ENCODE measurements around the gene XRCC1.
"Not testable (repeated sequence)": the region's sequence is repeated elsewhere in the genome, so short reads cannot be mapped to it uniquely, and the experiment has no call there.

Gene XRCC1

DNA sequence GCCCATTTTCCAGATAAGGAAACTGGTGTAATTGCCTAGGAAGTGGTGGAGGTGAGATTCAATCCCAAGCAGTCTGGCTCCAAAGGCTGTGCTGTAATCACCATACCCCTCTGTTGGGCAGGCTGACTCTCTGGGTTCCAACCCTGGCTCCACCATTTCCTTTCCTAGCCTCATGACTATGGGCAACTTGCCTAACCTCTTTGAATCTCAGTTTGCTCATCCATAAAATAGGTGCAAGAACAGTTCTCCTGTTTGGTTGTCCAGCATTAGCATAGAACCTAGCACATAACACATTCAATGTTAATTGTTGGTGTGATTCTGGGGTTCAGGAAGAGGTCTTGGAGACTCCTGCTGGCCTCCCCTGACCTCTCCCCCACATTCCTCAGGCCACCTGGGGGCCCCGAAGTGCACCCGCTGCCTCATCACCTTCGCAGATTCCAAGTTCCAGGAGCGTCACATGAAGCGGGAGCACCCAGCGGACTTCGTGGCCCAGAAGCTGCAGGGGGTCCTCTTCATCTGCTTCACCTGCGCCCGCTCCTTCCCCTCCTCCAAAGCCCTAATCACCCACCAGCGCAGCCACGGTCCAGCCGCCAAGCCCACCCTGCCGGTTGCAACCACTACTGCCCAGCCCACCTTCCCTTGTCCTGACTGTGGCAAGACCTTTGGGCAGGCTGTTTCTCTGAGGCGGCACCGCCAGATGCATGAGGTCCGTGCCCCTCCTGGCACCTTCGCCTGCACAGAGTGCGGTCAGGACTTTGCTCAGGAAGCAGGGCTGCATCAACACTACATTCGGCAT is 23.3 kb upstream of the XRCC1 start:
- DNase-seq, result no peak

DNA sequence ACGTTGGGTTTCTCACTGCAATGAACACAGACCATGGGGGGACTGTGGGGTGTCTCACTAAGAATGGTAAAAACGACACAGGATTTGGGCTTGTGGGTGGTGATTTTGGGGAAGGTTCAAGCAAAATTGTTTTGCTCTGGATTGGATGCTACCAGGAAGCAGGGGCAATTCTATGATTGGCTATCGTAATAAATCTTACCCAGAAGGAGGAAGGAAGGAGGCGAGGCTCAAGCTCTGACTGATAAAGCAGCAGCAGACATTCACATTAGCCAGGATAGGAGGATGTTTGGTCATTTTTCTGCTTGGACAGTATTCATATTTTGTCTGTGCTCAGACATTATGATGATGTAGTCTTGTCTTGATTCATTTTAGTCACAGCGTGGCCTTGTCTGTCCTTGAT is 22.5 kb upstream of the XRCC1 start:
- DNase-seq, result no peak

DNA sequence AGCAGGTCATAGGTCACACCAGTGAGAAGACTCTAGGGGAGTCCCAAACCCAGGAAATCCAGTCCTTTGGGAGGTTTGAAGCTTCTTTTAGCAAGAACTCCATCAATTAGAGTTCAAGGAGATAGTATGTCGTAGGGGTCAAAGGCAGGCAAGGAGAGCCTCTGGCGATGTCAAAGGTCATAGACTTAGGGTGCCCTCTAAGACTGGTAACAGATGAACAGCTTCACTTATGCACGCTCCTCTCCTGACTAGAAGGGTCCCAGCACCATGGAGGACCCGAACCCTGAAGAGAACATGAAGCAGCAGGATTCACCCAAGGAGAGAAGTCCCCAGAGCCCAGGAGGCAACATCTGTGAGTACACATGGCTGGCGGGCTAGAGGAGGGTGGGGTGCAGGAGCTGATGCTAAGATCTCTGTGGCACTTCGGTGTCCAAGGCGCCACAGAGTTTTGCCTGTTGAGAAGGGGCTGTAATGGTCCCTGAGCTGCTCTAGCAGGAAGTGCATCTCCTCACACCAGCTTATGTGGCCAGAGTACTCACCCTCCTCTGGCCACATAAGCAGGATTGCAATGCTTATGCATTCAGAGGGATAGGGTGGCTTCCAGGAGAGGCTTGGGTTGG is 21.6 kb upstream of the XRCC1 start:
- DNase-seq, result no peak

DNA sequence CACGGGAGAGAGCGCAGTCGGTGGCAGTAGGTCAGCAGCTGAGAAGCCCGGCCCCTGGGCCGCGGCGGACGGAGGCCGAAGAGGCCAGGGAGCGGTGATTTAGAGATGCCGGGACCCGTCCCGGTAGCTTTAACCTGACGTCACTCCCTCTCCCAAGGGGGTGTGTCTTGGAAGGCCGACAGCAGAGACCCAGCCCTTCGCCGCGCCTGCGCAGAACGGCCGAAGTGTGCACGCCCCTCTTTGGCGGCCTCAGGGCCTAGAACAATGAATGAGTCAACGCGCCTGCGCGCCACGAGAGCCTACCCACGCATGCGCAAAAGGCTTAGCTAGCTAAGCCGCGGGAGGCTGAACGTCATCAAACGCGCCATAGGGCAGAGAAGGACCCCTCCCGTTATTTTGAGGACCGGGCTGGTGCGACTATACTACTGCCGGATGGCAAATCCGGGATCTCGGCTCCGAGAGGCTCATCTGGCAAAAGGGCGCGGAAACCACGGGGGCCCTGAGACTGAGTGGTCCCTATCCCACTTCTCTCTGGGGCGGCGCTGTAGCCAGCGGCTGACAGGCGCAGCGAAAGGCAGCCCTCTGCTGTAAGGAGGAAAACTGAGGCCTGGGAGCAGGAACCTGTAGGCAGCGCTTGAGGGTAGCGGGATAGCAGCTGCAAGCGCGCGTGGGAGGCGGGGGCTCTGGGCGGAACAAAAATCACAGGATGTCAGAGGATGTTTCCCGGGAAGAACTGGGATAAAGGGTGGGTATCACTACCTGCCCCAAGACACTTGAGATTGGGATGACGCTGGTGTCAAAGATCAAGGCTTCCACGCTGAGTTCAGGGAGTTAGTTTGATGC is 20.9 kb upstream of the XRCC1 start, which contains the start of the genes IRGQ and ZNF576:
Gene IRGQ, minus strand, starts transcription at position 136 of the 843 bp plus-strand sequence. CDS start 796 bp downstream, outside the sequence.
Gene ZNF576, plus strand, starts transcription at position 597 of the 843 bp plus-strand sequence. CDS start 514 bp downstream, outside the sequence.
- peak; percentile 98 for DNase-seq

DNA sequence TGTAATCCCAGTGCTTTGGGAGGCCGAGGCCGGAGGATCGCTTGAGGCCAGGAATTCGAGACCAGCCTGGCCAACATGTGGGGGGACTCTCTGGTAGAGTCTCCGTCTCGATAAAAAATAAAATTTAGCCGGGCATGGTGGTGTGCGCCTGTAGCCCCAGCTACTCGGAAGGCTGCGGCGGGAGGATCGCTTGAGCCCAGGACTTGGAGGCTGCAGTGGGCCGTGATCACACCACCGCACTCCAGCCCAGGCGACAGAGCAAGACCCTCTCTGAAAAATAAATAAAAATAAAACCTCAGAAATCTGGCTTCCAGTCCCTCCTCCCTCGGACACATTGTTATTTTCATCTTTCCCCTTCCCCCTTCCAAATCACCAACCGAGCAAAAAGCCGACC is 20.3 kb upstream of the XRCC1 start:
- no peak for DNase-seq

DNA sequence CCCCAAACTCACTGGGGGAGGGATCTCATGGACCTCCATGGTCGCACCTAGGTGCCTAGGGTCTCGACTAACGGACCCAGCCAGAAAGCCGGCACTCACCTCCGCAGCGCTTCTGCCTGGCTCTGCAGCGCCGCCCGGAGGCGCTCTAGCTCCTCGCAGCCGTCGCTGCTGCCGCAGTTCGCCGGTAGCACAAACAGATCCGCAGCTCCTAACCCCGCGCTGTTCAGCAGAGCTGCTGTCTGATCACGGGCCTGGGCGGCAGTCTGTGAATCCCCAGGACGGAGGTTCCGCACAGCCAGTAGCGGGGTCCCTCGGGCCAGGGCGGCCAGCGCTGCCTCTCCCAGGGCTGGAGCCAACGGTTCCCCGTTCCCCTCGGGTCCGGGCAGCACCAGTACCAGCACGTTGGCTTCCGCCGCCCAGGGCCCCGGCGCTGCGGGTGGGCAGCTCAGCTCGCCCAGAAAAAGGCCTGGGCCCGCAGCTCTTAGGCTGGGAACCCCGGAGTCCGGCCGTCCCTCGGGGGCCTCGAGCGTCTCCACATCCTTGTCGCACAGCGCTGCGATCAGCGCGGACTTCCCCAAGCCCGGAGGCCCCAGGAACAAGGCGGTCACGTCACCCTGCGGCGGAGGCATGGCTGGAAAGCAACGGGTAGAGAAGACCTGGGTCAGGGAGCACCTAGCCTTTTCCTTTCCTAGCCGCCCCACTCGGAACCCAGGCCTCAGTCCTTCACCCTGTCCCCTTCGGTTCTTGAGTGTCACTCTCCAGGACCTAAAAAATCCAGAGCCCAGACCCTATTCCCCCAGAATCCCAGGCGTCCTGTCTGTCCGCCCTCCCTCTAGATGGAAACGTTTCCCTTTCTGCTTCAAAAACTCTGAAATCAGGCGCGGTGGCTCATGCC is 19.6 kb upstream of the XRCC1 start:
- DNase-seq, result peak; percentile 41

DNA sequence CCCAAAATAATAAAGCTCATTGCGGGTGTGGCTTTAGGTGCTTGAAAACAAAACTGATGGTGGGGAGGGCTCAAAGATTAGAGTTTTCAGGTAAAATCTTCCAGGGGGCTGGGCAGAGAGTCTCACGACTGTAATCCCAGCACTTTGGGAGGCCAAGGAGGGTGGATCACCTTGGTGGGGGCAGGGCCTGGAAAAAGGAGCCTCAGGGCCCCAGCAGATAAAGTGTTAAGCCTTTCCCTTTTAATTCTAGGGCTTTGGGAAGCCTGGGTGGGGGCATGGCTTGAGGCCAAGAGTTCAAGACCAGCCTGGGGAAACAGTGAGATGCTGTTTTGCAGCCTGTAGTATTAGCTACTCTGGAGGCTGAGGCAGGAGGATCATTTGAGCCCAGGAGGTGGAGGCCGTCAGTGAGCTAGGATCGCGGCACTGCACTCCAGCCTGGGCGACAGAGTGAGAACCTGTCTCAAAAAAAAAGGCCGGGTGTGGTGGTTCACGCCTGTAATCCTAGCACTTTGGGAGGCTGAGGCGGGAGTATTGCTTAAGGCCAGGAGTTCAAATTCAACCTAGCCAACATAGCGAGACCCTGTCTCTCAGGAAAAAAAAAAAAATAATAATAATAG is 18.9 kb upstream of the XRCC1 start:
- DNase-seq, result no peak

DNA sequence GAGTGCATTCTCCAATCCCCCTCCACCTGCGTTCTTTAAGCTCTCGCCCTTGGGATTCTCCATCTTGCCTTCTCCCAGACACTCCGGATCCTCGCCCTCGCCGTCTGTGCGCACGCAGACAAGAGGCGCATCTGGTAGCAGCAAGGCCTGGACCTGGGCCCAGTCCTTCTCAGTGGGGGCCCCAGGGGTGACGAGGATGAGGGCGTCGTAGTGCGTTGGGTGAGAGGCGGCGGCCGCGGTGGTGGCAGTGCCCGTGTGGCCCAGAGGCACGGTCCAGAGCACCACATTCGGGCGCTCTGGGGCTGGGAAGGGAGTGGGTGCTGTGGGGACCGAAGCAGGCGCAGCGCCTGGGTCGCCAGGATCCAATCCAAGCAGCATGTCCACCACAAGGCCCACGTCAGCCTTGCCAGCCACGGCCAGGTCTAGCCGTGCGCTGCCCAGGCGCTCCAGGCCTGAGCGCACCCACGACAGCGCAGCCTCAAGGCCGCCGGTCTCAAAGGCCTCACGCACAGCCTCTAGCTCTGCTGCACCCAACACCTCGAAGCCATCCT is 17.5 kb upstream of the XRCC1 start:
- DNase-seq, result no peak

DNA sequence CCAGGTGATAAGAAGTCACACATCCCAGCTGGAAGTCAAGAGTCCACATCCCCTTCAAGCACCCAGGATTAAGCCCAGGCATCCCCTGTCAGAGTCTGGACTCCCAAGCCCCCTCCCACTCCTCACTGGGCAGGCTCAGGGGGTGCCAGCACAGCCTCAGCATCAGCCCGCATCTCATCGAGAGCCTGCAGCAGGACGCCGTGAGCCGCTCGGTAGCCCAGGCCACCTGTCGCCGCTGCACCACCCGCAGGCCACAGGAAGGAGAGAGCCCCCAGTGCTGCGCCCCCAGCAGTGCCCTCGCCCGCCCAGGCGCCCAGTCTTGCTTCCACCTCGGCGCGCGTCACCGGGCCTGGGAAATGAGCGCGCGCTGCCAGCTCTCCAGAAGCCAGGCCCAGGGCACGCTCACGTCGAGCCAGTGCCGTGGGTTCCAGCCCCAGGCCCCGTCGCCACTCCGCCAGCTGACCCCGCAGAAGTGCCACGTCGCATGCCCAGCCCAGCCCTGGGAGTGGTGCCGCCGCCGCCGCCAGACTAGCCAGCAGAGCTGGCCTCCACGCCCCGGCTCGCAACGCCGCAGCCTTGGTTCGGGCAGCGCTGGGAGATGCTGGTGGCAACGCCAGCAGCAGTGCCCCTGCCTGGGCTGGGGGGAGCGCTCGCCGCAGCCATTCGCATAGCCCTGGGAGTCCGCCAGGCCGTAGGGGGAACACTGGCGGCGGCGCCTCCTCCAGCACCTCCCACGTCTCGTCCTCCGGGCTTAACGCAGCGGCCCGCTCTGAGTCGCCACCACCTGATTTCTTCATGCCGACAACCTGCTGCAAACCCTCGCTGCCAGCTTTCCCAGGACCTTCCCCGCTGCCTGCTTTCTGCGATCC is 16.8 kb upstream of the XRCC1 start:
- DNase-seq, result no peak

DNA sequence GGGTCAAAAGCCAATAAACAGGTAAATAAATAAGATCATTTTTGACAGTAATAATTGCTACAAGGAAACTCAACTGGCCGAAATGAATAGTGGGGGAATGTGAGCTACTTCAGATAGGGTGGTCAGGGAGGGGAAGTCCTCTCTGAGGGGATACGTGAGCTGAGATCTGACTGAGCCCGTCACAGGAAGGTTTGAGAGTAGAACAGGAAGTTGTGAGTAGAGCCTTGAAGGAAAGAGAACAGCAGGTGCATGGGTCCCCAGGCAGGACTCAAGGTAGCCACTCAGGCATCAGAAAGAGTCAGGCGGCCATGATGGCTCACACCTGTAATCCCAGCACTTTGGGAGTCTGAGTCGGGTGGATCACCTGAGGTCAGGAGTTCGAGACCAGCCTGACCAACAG is 14.4 kb upstream of the XRCC1 start:
- DNase-seq, result no peak

DNA sequence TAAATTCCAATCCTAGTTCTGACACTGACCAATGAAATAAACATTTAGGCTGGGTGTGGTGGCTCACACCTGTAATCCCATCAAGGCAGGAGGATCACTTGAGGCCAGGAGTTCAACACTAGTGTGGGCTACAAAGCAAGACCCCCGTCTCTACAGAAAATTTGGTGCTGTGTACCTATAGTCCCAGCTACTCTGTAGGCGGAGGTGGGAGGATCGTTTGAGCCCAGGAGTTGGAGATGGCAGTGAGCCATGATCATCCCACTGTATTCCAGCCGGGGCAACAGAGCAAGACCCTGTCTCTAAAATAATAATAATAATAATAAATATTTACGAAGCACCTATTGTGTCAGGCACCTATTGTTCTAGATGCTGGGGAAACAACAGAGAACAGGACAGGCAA is 13.9 kb upstream of the XRCC1 start:
- no peak for DNase-seq

DNA sequence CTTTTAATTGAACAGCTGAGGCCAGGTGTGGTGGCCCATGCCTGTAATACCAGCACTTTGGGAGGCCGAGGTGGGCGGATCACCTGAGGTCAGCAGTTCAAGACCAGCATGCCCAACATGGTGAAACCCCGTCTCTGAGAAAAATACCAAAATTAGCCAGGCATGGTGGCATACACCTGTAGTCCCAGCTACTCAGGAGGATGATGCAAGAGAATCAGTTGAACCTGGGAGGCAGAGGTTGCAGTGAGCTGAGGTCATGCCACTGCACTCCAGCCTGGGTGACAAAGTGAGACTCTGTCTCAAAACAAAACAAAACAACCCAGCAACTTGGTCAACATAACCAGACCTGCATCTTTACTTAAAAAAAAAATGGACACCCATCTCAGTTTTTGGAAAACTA is 11.7 kb upstream of the XRCC1 start:
- DNase-seq, result not testable (repeated sequence)

DNA sequence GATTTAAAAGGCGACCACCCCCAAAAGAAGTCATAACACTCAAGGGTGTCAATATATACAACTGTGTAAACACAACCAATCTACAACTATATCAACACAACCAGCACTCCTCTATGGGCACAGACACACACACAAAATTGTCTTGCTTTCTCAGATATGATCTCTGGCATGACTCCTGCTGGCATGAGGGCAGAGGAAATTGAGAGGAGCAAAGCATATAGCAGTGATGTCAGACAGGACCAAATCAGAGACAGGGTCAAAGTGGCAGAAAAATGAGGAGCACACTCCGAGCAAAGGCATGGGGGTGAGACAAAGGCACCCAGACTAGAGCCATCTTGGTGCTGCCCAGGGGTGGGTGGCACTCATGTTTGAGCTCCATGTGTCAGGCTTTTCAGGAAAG is 11.0 kb upstream of the XRCC1 start:
- no peak for DNase-seq

DNA sequence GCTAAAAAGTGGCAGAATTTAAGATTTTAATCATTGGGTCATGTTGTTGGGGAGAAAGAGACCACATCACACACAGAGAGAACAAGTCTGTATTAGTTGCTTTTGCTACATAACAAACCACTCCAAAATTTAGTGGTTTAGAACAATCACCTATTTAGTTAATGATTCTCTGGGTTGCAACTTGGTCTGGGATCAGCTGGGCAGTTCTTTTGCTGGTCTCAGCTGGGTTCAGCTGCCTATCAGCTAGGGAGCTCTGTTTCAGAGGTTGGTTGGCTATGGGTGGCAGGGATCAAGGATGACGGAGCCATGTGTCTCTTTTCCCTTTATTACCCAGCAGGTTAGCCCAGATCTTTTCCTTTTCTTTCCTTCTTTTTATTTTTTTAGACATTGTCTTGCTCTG is 9.2 kb upstream of the XRCC1 start:
- DNase-seq, result no peak

DNA sequence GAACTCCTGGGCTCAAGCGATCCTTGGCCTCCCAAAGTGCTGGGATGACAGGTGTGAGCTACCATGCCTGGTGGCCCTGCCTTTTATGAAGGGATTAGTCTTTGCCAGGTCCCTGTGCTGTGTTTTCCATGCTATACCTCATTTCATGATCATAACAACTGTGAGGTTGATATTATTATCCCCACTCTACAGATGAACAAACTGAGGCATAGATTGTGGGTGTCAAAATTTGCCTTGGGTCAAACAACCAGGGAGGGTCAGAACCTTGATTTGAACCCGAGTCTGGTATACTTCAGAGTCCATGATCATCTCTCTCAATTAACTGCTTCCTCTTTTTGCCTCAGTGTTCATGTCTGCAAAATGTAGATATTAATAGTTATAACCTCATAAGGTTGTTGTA is 7.2 kb upstream of the XRCC1 start:
- no peak for DNase-seq

DNA sequence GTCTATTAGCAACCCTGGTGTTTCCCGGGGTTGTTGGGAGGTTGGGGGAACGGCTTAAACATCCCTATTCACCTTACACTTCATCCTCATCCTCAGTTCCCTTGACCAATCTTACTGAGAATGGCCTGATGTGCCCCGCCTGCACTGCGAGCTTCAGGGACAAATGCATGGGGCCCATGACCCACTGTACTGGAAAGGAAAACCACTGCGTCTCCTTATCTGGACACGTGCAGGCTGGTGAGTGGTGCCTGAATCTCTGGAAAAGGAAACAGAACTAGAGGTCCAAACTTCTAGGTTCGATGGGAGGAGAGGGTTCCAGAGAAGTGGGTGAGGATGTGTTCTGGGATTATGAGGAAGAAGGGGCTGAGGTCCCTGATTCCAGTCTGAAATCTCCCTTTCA is 6.1 kb upstream of the XRCC1 start:
- DNase-seq, result no peak

DNA sequence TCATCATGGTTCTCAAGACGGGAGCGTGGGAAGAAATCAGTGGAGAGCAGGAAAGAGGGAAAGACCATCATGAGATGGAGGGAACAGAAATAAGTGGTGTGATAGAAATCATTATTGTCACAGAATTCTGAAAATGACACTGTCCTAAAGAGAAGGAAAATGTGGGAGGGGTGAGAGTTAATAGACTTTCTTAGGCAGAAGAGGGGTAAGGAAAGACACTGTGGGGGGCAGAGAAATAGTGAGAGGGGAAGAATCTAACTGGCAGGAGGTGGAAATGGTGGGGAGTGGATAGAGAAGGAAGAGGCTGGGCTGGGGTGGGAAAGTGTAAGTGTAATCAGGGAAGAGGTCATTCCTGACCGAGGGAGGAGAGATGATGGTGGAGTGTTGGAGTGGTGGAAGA is 3.5 kb upstream of the XRCC1 start:
- DNase-seq, result no peak

DNA sequence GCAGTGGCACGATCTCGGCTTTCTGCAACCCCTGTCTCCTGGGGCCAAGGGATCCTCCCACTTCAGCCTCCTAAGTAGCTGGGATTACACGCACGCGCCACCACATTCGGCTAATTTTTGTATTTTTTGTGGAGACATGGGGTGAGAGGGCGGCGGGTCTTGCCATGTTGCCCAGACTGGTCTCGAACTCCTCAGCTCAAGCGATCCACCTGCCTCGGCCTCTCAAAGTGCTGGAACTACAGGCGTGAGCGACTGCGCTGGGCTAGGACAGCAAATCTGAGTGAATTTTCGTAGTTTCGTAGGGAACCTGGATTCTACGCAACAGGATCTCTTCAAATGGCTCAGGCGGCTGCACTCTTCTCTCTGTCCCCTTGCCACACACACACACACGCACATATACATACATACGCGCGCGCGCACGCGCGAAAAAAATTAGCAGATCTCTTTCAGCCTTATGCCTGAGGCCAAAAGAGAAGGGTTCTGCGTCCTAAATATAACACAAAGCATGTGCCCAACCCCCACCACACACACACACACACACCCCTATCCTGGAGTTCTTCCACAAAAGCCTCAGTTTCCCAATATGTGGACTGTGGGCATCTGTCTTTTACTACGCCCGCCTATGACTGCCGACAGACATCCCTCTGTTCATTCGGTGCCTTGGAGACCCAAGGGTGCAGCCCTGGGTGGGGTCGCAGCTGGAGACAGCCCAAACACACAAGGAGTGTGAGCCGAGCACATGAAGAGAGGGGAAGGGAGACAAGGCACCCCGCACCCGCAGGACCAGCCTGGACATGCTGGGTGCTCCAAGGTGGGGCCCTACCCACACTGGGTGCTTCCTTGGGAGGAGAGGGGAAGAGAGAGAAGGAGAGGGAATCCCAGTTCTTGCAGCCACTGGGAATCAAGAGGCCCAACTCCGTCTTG is 890 bp upstream of the XRCC1 start:
- no peak for DNase-seq

DNA sequence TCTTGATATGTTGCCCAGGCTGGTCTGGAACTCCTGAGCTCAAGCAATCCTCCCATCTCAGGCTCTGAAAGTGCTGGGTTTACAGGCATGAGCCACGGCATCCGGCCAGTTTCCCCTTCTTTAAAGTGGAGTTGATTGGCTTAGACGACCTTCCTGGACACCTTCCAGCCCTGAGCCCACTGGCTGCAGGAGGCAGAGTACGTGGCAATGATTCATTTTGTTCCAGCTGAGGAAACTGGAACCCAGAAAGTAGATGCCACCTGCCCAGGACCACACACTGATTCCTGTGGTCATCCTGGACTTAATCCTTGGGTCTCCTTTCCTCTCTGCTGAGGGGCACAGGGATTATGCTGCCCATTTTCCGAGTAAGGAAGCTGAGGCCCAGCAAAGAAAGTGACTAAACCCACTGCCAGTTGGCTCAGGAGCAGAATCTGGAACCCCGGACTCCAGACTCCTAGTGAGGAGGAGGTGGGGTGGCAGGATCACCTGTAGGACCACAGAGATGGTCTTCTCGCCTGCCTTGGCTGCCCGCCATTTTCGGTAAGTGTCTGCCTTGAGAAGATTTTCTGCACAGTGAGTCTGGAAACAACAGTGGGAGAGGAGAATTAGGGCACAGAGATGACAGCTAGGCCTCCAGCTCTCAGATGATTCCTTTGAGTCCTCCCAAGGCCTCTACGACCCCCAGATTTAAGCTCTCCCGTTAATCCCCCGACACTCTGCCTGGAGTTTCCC is 737 bp downstream of the XRCC1 start:
- DNase-seq, result peak; percentile 32

All from DMS79 treated with DMSO at 0.1 percent for 48 hours (cell line).